BLaER1 (cell line): ENCODE measurements around the gene HOXD12.

Source experiments
- H3K27ac ChIP-seq: shearing (Covaris generic); formaldehyde crosslinking; 2 replicates; pipeline ENCODE4 v1.8.1; 2022
- H3K27me3 ChIP-seq: shearing (Covaris generic); formaldehyde crosslinking; 2 replicates; pipeline ENCODE4 v1.8.1; 2022
- H3K36me3 ChIP-seq: shearing (Covaris generic); formaldehyde crosslinking; 2 replicates; pipeline ENCODE4 v1.8.1; 2022
- H3K4me1 ChIP-seq: shearing (Covaris generic); formaldehyde crosslinking; 2 replicates; pipeline ENCODE4 v1.8.1; 2022
- H3K4me2 ChIP-seq: shearing (Covaris generic); formaldehyde crosslinking; 2 replicates; pipeline ENCODE4 v1.8.1; 2022
- H3K4me3 ChIP-seq: shearing (Covaris generic); formaldehyde crosslinking; 2 replicates; pipeline ENCODE4 v1.8.1; 2022
- H3K9ac ChIP-seq: shearing (Covaris generic); formaldehyde crosslinking; 2 replicates; pipeline ENCODE4 v1.8.1; 2022
- H3K9me3 ChIP-seq: shearing (Covaris generic); formaldehyde crosslinking; 2 replicates; pipeline ENCODE4 v1.8.1; 2022
- H4K20me1 ChIP-seq: shearing (Covaris generic); formaldehyde crosslinking; 2 replicates; pipeline ENCODE4 v1.8.1; 2022
- Cebpa-rat ChIP-seq: shearing (Covaris generic); IDR thresholded peaks from 2 replicates; pipeline ENCODE4 v1.8.1; 2022

Gene HOXD12, protein sequence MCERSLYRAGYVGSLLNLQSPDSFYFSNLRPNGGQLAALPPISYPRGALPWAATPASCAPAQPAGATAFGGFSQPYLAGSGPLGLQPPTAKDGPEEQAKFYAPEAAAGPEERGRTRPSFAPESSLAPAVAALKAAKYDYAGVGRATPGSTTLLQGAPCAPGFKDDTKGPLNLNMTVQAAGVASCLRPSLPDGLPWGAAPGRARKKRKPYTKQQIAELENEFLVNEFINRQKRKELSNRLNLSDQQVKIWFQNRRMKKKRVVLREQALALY

DNA sequence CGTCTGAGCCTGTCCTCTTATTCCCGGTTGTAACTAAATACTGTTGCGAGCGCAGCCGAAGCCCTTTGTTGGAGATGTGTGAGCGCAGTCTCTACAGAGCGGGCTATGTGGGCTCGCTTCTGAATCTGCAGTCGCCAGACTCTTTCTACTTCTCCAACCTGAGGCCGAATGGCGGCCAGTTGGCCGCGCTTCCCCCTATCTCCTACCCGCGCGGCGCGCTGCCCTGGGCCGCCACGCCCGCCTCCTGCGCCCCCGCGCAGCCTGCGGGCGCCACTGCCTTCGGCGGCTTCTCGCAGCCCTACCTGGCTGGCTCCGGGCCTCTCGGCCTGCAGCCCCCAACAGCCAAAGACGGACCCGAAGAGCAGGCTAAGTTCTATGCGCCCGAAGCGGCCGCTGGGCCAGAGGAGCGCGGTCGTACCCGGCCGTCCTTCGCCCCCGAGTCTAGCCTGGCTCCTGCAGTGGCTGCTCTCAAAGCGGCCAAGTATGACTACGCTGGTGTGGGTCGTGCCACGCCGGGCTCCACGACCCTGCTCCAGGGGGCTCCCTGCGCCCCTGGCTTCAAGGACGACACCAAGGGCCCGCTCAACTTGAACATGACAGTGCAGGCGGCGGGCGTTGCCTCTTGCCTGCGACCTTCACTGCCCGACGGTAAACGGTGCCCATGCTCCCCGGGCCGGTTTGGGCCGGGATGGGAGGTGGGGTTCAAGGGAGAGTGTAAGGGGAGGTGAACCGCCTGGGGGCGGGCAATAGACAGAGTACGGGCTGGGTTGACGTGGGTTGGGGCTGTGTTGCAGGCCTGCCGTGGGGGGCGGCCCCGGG is at the start of gene HOXD12:
HOXD12 (plus strand) TSS at position 68 of the 819 bp plus-strand sequence; CDS start at position 75, 7 bp downstream.
- H3K27me3 ChIP-seq = peaks cover 100% of the 10 kb centered on the region
- no peak within 1 kb of the TSS for H3K4me3 ChIP-seq

DNA sequence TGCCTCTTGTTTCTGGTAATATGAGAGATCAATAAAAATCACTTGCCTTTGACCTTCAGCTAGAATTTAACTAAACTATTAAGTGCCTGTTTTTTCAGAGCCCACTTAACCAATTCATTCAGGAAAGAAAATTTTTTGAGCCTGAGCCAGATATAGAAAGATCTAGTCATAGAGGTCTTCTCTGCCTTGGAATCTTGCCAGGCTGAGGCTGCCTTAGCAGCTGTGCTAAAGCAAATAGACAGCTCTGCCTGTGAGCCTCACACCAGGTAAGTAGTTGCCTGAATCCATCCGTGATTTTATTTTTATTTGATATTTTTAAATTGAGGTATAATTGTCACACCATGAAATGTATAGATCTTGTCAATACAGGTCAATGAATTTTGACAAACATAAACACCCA is 43.2 kb upstream of the HOXD12 start:
- Histone ChIP-seq H3K4me1 (no peaks in the 10 kb centered on the region), H3K27me3 (no peaks in the 10 kb centered on the region), H3K9ac (no peak overlapping the region), H3K4me3 (no peak overlapping the region), H3K27ac (no peak overlapping the region), H4K20me1 (no peaks in the 10 kb centered on the region), H3K4me2 (no peak overlapping the region), H3K9me3 (no peaks in the 10 kb centered on the region), H3K36me3 (no peaks in the 10 kb centered on the region)
- no peak for TF ChIP-seq Cebpa-rat

More for the DNA sequence above, at the start of gene HOXD12:
- no peak within 1 kb of the TSS for H3K27ac ChIP-seq
- peaks cover 83% of the 10 kb centered on the region for H4K20me1 ChIP-seq
- no peak for TF ChIP-seq Cebpa-rat
- peaks cover 57% of the 10 kb centered on the region for H3K9me3 ChIP-seq
- H3K36me3 ChIP-seq = no peaks in the 10 kb centered on the region
- no peak within 1 kb of the TSS for H3K4me2 ChIP-seq
- H3K9ac ChIP-seq = no peak within 1 kb of the TSS
- peaks cover 9% of the 10 kb centered on the region for H3K4me1 ChIP-seq

- H4K20me1 ChIP-seq = no peaks in the 10 kb centered on the region
- H3K27me3 ChIP-seq = peaks cover 36% of the 10 kb centered on the region
- H3K4me2 ChIP-seq = peak overlapping the region; percentile 12; the same call in 1 of the 2 replicates
- TF ChIP-seq Cebpa-rat = no peak
- H3K4me1 ChIP-seq = peaks cover 8% of the 10 kb centered on the region; the same call in 1 of the 2 replicates
- no peaks in the 10 kb centered on the region for H3K36me3 ChIP-seq
- H3K9ac ChIP-seq = no peak overlapping the region
- H3K27ac ChIP-seq = no peak overlapping the region
- peaks cover 26% of the 10 kb centered on the region for H3K9me3 ChIP-seq
- H3K4me3 ChIP-seq = no peak overlapping the region
These were observed 35.6 kb upstream of the HOXD12 start for GRCh38 chr2:176063958-176064357.

DNA sequence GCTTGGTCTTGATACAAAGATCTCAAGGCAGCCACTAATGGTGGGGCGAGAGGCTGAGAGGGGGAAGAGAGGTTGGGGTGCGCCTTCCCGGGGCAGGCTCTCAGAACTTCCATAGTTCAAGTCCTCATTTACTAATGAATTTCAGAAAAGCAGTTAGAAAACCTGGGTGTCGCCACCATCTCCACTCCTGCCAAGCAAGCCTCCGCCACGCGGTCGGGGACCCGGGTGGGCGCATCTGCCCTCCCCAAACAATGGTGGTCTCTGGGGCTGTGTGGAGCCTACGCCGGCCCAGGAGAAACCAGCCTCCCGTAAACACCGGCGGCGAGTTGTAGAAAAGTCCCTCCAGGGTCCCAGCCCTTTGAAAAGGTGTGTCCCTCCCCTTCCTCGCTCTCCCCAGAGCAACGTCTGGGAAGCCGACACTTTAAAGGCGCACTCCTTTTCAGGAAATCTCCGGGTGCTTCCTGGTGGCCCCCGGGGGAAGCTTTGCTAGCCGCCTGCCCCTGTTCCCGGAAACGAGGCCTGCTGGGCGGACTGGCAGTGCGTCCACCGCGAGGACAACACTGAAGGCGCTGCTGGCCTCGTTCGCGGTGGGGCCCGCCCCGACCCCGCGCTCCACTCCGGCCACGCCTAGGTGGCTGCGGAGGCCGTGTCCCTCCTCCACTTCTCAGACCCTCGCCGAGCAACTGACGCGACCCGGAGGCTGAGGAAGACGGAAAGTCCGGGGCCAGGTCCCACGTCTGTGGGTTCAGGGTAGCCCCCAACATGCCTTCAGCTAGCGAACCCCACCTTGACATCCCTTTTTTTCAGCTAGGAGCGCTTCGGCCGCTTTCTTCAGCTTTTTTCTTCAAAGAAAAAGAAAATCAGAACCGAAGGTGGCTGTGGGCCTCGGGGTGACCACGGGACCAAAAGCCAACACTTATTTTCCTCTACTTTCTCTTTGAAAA is 32.7 kb upstream of the HOXD12 start:
- no peak overlapping the region for H3K4me2 ChIP-seq

GRCh38 chr2:176067589-176068418 is 31.8 kb upstream of the HOXD12 start:
- Histone ChIP-seq H3K4me2 (no peak overlapping the region), H3K4me3 (no peak overlapping the region), H3K9me3 (peaks cover 46% of the 10 kb centered on the region), H3K4me1 (peaks cover 8% of the 10 kb centered on the region; the same call in 1 of the 2 replicates), H4K20me1 (peaks cover 15% of the 10 kb centered on the region), H3K36me3 (no peaks in the 10 kb centered on the region), H3K27ac (no peak overlapping the region), H3K27me3 (peaks cover 75% of the 10 kb centered on the region), H3K9ac (no peak overlapping the region)
- no peak for TF ChIP-seq Cebpa-rat

More for the DNA sequence above, 32.7 kb upstream of the HOXD12 start:
- Histone ChIP-seq H4K20me1 (peaks cover 10% of the 10 kb centered on the region; the same call in 1 of the 2 replicates), H3K36me3 (no peaks in the 10 kb centered on the region), H3K27me3 (peaks cover 66% of the 10 kb centered on the region), H3K9me3 (peaks cover 39% of the 10 kb centered on the region), H3K4me1 (peaks cover 8% of the 10 kb centered on the region; the same call in 1 of the 2 replicates), H3K9ac (no peak overlapping the region), H3K27ac (no peak overlapping the region), H3K4me3 (no peak overlapping the region)
- TF ChIP-seq Cebpa-rat = no peak

GRCh38 chr2:176068419-176068832 is 31.2 kb upstream of the HOXD12 start:
- H3K9me3 ChIP-seq = peaks cover 50% of the 10 kb centered on the region
- no peak for TF ChIP-seq Cebpa-rat
- H3K36me3 ChIP-seq = no peaks in the 10 kb centered on the region
- peaks cover 8% of the 10 kb centered on the region; the same call in 1 of the 2 replicates for H3K4me1 ChIP-seq
- peaks cover 21% of the 10 kb centered on the region for H4K20me1 ChIP-seq
- no peak overlapping the region for H3K27ac ChIP-seq
- H3K27me3 ChIP-seq = peaks cover 81% of the 10 kb centered on the region
- no peak overlapping the region for H3K4me2 ChIP-seq
- H3K9ac ChIP-seq = no peak overlapping the region
- H3K4me3 ChIP-seq = no peak overlapping the region

- Histone ChIP-seq H3K9ac (no peak overlapping the region), H3K9me3 (peaks cover 47% of the 10 kb centered on the region), H3K27me3 (peaks cover 100% of the 10 kb centered on the region), H4K20me1 (peaks cover 49% of the 10 kb centered on the region), H3K4me2 (no peak overlapping the region), H3K4me3 (no peak overlapping the region; the same call in 1 of the 2 replicates), H3K27ac (no peak overlapping the region), H3K4me1 (no peaks in the 10 kb centered on the region), H3K36me3 (no peaks in the 10 kb centered on the region)
- no peak for TF ChIP-seq Cebpa-rat
These were observed 28.0 kb upstream of the HOXD12 start for GRCh38 chr2:176071330-176072291.

DNA sequence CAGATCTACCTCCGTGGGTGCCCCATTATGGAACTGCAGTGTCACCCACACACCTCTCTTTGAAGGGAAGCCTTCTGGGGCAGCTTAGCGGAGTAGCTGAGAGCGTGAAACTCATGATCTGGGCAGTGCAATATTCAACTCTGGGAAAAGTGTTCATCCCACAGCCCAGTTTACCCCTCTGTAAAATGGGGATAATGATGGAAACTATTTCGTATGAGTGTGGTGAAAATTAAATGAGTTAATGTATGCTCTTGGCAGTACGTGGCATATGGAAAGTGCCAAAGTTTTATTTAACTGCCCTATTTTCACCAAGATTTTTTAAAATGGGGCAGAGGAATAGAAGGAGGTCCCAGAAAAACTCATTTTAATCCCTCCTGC is 27.3 kb upstream of the HOXD12 start:
- H3K4me2 ChIP-seq = no peak overlapping the region
- H3K9ac ChIP-seq = no peak overlapping the region
- peaks cover 100% of the 10 kb centered on the region for H3K27me3 ChIP-seq
- no peak for TF ChIP-seq Cebpa-rat
- H3K36me3 ChIP-seq = no peaks in the 10 kb centered on the region
- peaks cover 41% of the 10 kb centered on the region for H3K9me3 ChIP-seq
- H3K4me1 ChIP-seq = no peaks in the 10 kb centered on the region
- no peak overlapping the region for H3K27ac ChIP-seq
- peaks cover 56% of the 10 kb centered on the region for H4K20me1 ChIP-seq
- no peak overlapping the region for H3K4me3 ChIP-seq
